H9 (cell line): ENCODE data around the gene GPR161. TPM values are rescaled to one million over a fixed set of nuclear protein-coding genes. Genes with fewer than 3 reads are reported as not detected.

ENCODE experiments used
- DNase-seq: peaks from one replicate; pipeline ENCODE4 v3.0.0-alpha.2; 2017
- H2AFZ ChIP-seq: one replicate; pipeline ENCODE4 v1.6.1; 2013; ENCODE audit warnings: mild to moderate bottlenecking, low read length, control low read depth, moderate library complexity
- H2AK5ac ChIP-seq: 2 replicates; pipeline ENCODE4 v1.6.1; 2013; ENCODE audit warnings: low read length, control low read depth, mixed read lengths; ENCODE audit not compliant: insufficient read length
- H2BK120ac ChIP-seq: one replicate; pipeline ENCODE4 v1.6.1; 2013; ENCODE audit warnings: low read depth, mild to moderate bottlenecking, low read length, control low read depth, inconsistent platforms; ENCODE audit not compliant: poor library complexity, severe bottlenecking
- H2BK12ac ChIP-seq: 2 replicates; pipeline ENCODE4 v1.6.1; 2013; ENCODE audit warnings: low read length, control low read depth, mixed read lengths, low read depth; ENCODE audit not compliant: insufficient read length
- H2BK15ac ChIP-seq: 2 replicates; pipeline ENCODE4 v1.6.1; 2013; ENCODE audit warnings: low read depth, low read length, control low read depth
- H2BK20ac ChIP-seq: one replicate; pipeline ENCODE4 v1.6.1; 2013; ENCODE audit warnings: low read depth, mild to moderate bottlenecking, low read length, control low read depth, inconsistent platforms; ENCODE audit not compliant: poor library complexity, severe bottlenecking
- H2BK5ac ChIP-seq: 2 replicates; pipeline ENCODE4 v1.6.1; 2013; ENCODE audit warnings: low read length, control low read depth, mixed read lengths; ENCODE audit not compliant: insufficient read length
- H3K14ac ChIP-seq: 2 replicates; pipeline ENCODE4 v1.6.1; 2013; ENCODE audit warnings: low read length, control low read depth; ENCODE audit not compliant: insufficient read depth
- H3K18ac ChIP-seq: 2 replicates; pipeline ENCODE4 v1.6.1; 2013; ENCODE audit warnings: low read depth, mild to moderate bottlenecking, mixed read lengths, low read length, control low read depth; ENCODE audit not compliant: insufficient read length
- H3K23ac ChIP-seq: 2 replicates; pipeline ENCODE4 v1.6.1; 2013; ENCODE audit warnings: low read length, control low read depth, mixed read lengths, low read depth; ENCODE audit not compliant: insufficient read length
- H3K23me2 ChIP-seq: 2 replicates; pipeline ENCODE4 v1.6.1; 2013; ENCODE audit warnings: low read depth, mild to moderate bottlenecking, mixed read lengths, low read length, control low read depth; ENCODE audit not compliant: insufficient read length, poor library complexity, severe bottlenecking
- H3K27ac ChIP-seq: 2 replicates; pipeline ENCODE4 v1.5.1; 2013; ENCODE audit warnings: low read length, control low read depth, mixed read lengths, low read depth; ENCODE audit not compliant: insufficient read length
- H3K27me3 ChIP-seq: 2 replicates; pipeline ENCODE4 v1.6.1; 2013; ENCODE audit warnings: low read length, control low read depth, inconsistent platforms; ENCODE audit not compliant: insufficient read depth
- H3K4ac ChIP-seq: 2 replicates; pipeline ENCODE4 v1.6.1; 2013; ENCODE audit warnings: low read depth, mild to moderate bottlenecking, control low read depth, inconsistent platforms, low read length, moderate library complexity
- H3K4me1 ChIP-seq: 2 replicates; pipeline ENCODE4 v1.6.1; 2013; ENCODE audit warnings: low read length, control low read depth, inconsistent platforms; ENCODE audit not compliant: insufficient read depth
- H3K4me2 ChIP-seq: 2 replicates; pipeline ENCODE4 v1.6.1; 2013; ENCODE audit warnings: low read length, control low read depth, mixed read lengths; ENCODE audit not compliant: insufficient read length, insufficient read depth
- H3K56ac ChIP-seq: 2 replicates; pipeline ENCODE4 v1.6.1; 2013; ENCODE audit warnings: low read depth, mild to moderate bottlenecking, mixed read lengths, low read length, control low read depth; ENCODE audit not compliant: insufficient read length
- H3K79me1 ChIP-seq: 2 replicates; pipeline ENCODE4 v1.6.1; 2013; ENCODE audit warnings: low read depth, mild to moderate bottlenecking, moderate library complexity, low read length, control low read depth, inconsistent platforms; ENCODE audit not compliant: insufficient read depth, poor library complexity, severe bottlenecking
- H3K79me2 ChIP-seq: 2 replicates; pipeline ENCODE4 v1.6.1; 2013; ENCODE audit warnings: low read length, control low read depth, inconsistent platforms; ENCODE audit not compliant: insufficient read depth
- H3K9ac ChIP-seq: 2 replicates; pipeline ENCODE4 v1.6.1; 2013; ENCODE audit warnings: low read length, control low read depth, mixed read lengths; ENCODE audit not compliant: insufficient read length; ENCODE audit errors: extremely low read depth
- H3K9me3 ChIP-seq: one replicate; pipeline ENCODE4 v1.6.1; 2013; ENCODE audit warnings: low read depth, low read length, inconsistent platforms; ENCODE audit not compliant: control insufficient read depth
- H3T11ph ChIP-seq: one replicate; pipeline ENCODE4 v1.6.1; 2013; ENCODE audit warnings: mild to moderate bottlenecking, low read length, control low read depth, inconsistent platforms
- H4K20me1 ChIP-seq: one replicate; pipeline ENCODE4 v1.6.1; 2013; ENCODE audit not compliant: control insufficient read depth, insufficient read length, insufficient read depth
- H4K5ac ChIP-seq: 2 replicates; pipeline ENCODE4 v1.6.1; 2013; ENCODE audit warnings: low read depth, mild to moderate bottlenecking, mixed read lengths, low read length, control low read depth; ENCODE audit not compliant: insufficient read length
- H4K8ac ChIP-seq: replicated peaks from 2 replicates; pipeline ENCODE4 v1.6.1; 2013; ENCODE audit warnings: low read length, control low read depth, mixed read lengths, low read depth; ENCODE audit not compliant: insufficient read length
- H4K91ac ChIP-seq: 2 replicates; pipeline ENCODE4 v1.6.1; 2013; ENCODE audit warnings: low read depth, mild to moderate bottlenecking, moderate library complexity, mixed read lengths, low read length, control low read depth; ENCODE audit not compliant: insufficient read length
- H3K27ac Mint-ChIP-seq, 3 experiments: 2 replicates in 2 of 3; 3 replicates in 1 of 3; pipeline ENCODE4 v1.8.0; 2020 to 2021; ENCODE audit warnings: mixed read lengths in 3 of 3, mild to moderate bottlenecking in 1 of 3, moderate library complexity in 1 of 3
- H3K27me3 Mint-ChIP-seq: 2 replicates; pipeline ENCODE4 v1.8.0; 2021; ENCODE audit warnings: low read depth, mild to moderate bottlenecking, moderate library complexity, mixed read lengths
- H3K36me3 Mint-ChIP-seq, 3 experiments: 2 replicates in 2 of 3; 3 replicates in 1 of 3; pipeline ENCODE4 v1.8.0; 2020 to 2021; ENCODE audit warnings: low read depth in 3 of 3, mixed read lengths in 3 of 3; ENCODE audit not compliant: insufficient read depth in 1 of 3
- H3K4me1 Mint-ChIP-seq, 2 experiments: 2 replicates each; pipeline ENCODE4 v1.8.0; 2020; ENCODE audit warnings: mixed read lengths in 2 of 2
- H3K4me3 Mint-ChIP-seq, 2 experiments: 2 replicates in 1 of 2; 3 replicates in 1 of 2; pipeline ENCODE4 v1.8.0; 2020 to 2021; ENCODE audit warnings: mild to moderate bottlenecking in 2 of 2, mixed read lengths in 2 of 2, moderate library complexity in 1 of 2
- H3K9me3 Mint-ChIP-seq, 2 experiments: 2 replicates in 1 of 2; 3 replicates in 1 of 2; pipeline ENCODE4 v1.8.0; 2020; ENCODE audit warnings: mild to moderate bottlenecking in 2 of 2, mixed read lengths in 2 of 2, moderate library complexity in 1 of 2
- WGBS: extraction: QIAGEN DNeasy Blood & Tissue Kit; methylation state at CpG from one replicate; pipeline ENCODE4 v1.1.7; 2013; ENCODE audit warnings: missing lambda C conversion rate, low lambda C conversion rate, mixed read lengths; ENCODE audit not compliant: insufficient read length; ENCODE audit errors: extremely low coverage; 5-methylcytosine and 5-hydroxymethylcytosine counted together
- total RNA-seq: library from RNA; stranded (reverse); gene quantifications from 2 replicates; pipeline ENCODE4 v1.2.1, GENCODE V29; 2021
- TF ChIP-seq, protein P1 (sequence below): fragments of 200-600 bp; sonication (generic); conservative IDR thresholded peaks from 3 replicates; pipeline ENCODE4 v1.8.0; 2021; ENCODE audit warnings: antibody characterized with exemption, mild to moderate bottlenecking

The GPR161 gene
- total RNA-seq, 1 experiment from 2014 or later = 10.6 TPM

DNA sequence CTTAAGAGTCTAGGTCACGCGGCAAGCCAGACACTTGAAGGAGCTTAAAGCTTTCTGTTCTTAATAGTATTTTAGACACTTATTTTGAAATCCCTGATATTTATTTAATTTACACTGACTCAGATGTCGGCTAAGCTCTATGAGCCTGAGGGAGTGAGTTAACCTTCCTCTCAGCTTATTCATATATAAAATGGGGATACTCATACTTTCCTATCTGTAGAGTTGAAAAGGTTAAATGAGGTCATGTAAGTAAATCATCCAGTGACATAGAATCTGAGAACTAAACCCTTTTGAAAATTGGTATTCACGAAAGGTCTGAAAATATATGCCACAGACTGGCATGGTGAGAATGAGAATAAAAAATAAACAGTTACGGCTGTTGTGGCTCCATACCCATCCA, 1.4 kb upstream of the GPR161 start:
- Histone ChIP-seq H3T11ph (no peak overlapping the region), H3K79me1 (no peaks in the 10 kb centered on the region), H3K27ac (no peak overlapping the region), H3K4me1 (peaks cover 1% of the 10 kb centered on the region; the same call in 1 of the 2 replicates), H3K4ac (no peak overlapping the region), H3K23ac (no peak overlapping the region), H2BK15ac (no peak overlapping the region), H3K23me2 (peaks cover 15% of the 10 kb centered on the region), H4K8ac (no peak overlapping the region), H2AFZ (no peak overlapping the region), H2BK20ac (no peak overlapping the region), H2BK5ac (no peak overlapping the region), H3K79me2 (no peaks in the 10 kb centered on the region), H4K5ac (no peak overlapping the region), H3K56ac (no peak overlapping the region), H3K14ac (no peak overlapping the region), H2AK5ac (no peak overlapping the region), H4K20me1 (no peaks in the 10 kb centered on the region), H3K27me3 (peaks cover 2% of the 10 kb centered on the region; the same call in 1 of the 2 replicates), H3K4me2 (no peak overlapping the region), H3K18ac (no peak overlapping the region), H3K9ac (no peak overlapping the region), H3K9me3 (no peaks in the 10 kb centered on the region), H2BK120ac (no peak overlapping the region), H4K91ac (no peak overlapping the region), H2BK12ac (no peak overlapping the region)
- no CpG with 5 or more reads among the region's 5 CpGs for WGBS
- TF ChIP-seq, protein P1, sequence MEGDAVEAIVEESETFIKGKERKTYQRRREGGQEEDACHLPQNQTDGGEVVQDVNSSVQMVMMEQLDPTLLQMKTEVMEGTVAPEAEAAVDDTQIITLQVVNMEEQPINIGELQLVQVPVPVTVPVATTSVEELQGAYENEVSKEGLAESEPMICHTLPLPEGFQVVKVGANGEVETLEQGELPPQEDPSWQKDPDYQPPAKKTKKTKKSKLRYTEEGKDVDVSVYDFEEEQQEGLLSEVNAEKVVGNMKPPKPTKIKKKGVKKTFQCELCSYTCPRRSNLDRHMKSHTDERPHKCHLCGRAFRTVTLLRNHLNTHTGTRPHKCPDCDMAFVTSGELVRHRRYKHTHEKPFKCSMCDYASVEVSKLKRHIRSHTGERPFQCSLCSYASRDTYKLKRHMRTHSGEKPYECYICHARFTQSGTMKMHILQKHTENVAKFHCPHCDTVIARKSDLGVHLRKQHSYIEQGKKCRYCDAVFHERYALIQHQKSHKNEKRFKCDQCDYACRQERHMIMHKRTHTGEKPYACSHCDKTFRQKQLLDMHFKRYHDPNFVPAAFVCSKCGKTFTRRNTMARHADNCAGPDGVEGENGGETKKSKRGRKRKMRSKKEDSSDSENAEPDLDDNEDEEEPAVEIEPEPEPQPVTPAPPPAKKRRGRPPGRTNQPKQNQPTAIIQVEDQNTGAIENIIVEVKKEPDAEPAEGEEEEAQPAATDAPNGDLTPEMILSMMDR = no peak
- Mint-ChIP-seq H3K27me3 (peaks cover 38% of the 10 kb centered on the region), H3K27ac (no peak overlapping the region), H3K4me1 (peaks cover 24 to 26% of the 10 kb centered on the region in 2 experiments), H3K36me3 (peaks cover 2 to 14% (median 5%) of the 10 kb centered on the region in 3 experiments; a peak in 3 of 7 replicates), H3K9me3 (no peaks in the 10 kb centered on the region; a peak in 2 of 5 replicates), H3K4me3 (peak overlapping the region; percentile 92 to 96)
- no peak for DNase-seq
